ENCODE measurements around the gene PLD6. TPM values are rescaled to one million over a fixed set of nuclear protein-coding genes. Genes with fewer than 3 reads are reported as not detected.

PLD6 gene
- total RNA-seq, 1 experiment from 2014 or later, result 15.5 TPM

GRCh38 chr17:17182598-17183136 is 23.5 kb downstream of the PLD6 start:
- Histone ChIP-seq H3K36me3 (ENCODE audit: insufficient read depth, low read length, poor library complexity, severe bottlenecking) (peaks cover 62% of the 10 kb centered on the region), H3K4me1 (ENCODE audit: insufficient read depth, low read length, poor library complexity, severe bottlenecking) (no peaks in the 10 kb centered on the region), H3K9me3 (ENCODE audit: low read depth, low read length, poor library complexity, severe bottlenecking) (no peaks in the 10 kb centered on the region), H3K27ac (ENCODE audit: low read depth, low read length, poor library complexity, severe bottlenecking) (no peak overlapping the region), H3K27me3 (replicated peaks; ENCODE audit: insufficient read depth, low read depth, low read length, poor library complexity) (no peaks in the 10 kb centered on the region), H3K4me3 (ENCODE audit: low read depth, low read length, poor library complexity, severe bottlenecking) (no peak overlapping the region)
- no peak for DNase-seq (ENCODE audit: low spot score)
- TF ChIP-seq EZH2 (IDR thresholded peaks at IDR 0.05; ENCODE audit: borderline replicate concordance, low read depth, low read length, poor library complexity, severe bottlenecking) (no peak), CTCF (conservative IDR thresholded peaks at IDR 0.05; ENCODE audit: low read depth, low read length) (no peak)
- BruUV-seq (replicated peaks), result no TSS peak
- ChIA-PET CTCF (no interaction called here), POLR2A (ENCODE audit: low non-redundant PET) (no interaction called here)
- intact Hi-C loops (cut with micrococcal nuclease; ENCODE audit: unreplicated experiment), result no loop called here

DNA sequence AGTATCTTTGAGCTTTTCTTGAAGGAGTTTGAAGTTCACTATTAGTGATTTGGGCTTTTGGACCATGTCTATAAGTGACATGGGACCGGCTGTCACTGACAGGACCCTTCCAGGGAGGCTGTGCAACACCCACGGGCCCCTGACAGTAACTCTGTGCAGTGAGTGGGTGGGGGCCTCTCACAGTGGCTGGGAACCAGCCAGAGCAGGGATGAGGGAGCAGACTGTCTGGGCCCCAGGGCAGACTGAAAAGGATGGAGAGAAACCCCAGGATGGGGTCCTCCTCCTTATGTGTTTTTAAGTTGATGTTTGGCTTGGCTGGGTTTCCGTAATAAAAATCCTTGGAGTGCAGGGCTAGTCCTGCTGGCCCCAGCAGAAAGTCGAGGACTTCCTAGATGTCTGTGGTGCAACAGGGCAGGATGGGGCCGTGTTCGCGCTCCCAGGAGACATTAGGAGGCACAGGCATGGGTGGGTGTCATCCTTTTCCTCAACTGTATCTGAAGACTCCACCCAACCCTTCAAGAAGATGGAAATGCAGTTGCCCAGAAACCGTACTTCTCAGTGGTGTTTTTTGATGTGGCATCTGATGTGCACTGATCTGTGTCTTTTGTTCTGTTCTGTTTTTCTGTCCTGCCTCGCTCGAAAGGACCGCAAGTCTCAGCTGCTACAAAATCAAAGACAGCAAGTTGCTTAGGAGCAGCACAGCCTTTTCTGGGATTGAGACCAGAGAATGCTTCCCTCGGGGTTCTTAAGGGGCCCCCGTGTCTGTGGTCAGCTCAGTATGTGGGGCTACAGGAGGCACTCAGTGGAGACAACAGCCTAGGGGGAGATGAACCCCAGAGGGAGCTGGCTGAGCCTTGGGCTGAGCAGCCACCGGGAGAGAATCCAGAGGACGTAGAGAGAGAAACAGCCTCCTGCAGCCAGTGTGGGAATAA is 24.2 kb downstream of the PLD6 start:
- no TSS peak for BruUV-seq (replicated peaks)
- no peak for TF ChIP-seq CTCF (conservative IDR thresholded peaks at IDR 0.05; ENCODE audit: low read depth, low read length)
- no peak for TF ChIP-seq EZH2 (IDR thresholded peaks at IDR 0.05; ENCODE audit: borderline replicate concordance, low read depth, low read length, poor library complexity, severe bottlenecking)
- peaks cover 69% of the 10 kb centered on the region for H3K36me3 ChIP-seq (ENCODE audit: insufficient read depth, low read length, poor library complexity, severe bottlenecking)
- no peak overlapping the region for H3K4me3 ChIP-seq (ENCODE audit: low read depth, low read length, poor library complexity, severe bottlenecking)
- no peak overlapping the region for H3K27ac ChIP-seq (ENCODE audit: low read depth, low read length, poor library complexity, severe bottlenecking)
- no peak for DNase-seq (ENCODE audit: low spot score)
- no peaks in the 10 kb centered on the region for H3K9me3 ChIP-seq (ENCODE audit: low read depth, low read length, poor library complexity, severe bottlenecking)
- POLR2A ChIA-PET (ENCODE audit: low non-redundant PET), result no interaction called here
- CTCF ChIA-PET, result no interaction called here
- H3K27me3 ChIP-seq (replicated peaks; ENCODE audit: insufficient read depth, low read depth, low read length, poor library complexity), result no peaks in the 10 kb centered on the region
- intact Hi-C loops (cut with micrococcal nuclease; ENCODE audit: unreplicated experiment), result no loop called here
- H3K4me1 ChIP-seq (ENCODE audit: insufficient read depth, low read length, poor library complexity, severe bottlenecking), result no peaks in the 10 kb centered on the region

GRCh38 chr17:17180741-17181525 is 25.2 kb downstream of the PLD6 start:
- H3K27me3 ChIP-seq (replicated peaks; ENCODE audit: insufficient read depth, low read depth, low read length, poor library complexity), result no peaks in the 10 kb centered on the region
- no TSS peak for BruUV-seq (replicated peaks)
- intact Hi-C loops (cut with micrococcal nuclease; ENCODE audit: unreplicated experiment), result no loop called here
- H3K4me1 ChIP-seq (ENCODE audit: insufficient read depth, low read length, poor library complexity, severe bottlenecking), result no peaks in the 10 kb centered on the region
- POLR2A ChIA-PET (ENCODE audit: low non-redundant PET), result no interaction called here
- DNase-seq (ENCODE audit: low spot score), result no peak
- H3K27ac ChIP-seq (ENCODE audit: low read depth, low read length, poor library complexity, severe bottlenecking), result no peak overlapping the region
- CTCF ChIA-PET, result no interaction called here
- TF ChIP-seq EZH2 (IDR thresholded peaks at IDR 0.05; ENCODE audit: borderline replicate concordance, low read depth, low read length, poor library complexity, severe bottlenecking) (no peak), CTCF (conservative IDR thresholded peaks at IDR 0.05; ENCODE audit: low read depth, low read length) (no peak)
- H3K4me3 ChIP-seq (ENCODE audit: low read depth, low read length, poor library complexity, severe bottlenecking), result no peak overlapping the region
- H3K36me3 ChIP-seq (ENCODE audit: insufficient read depth, low read length, poor library complexity, severe bottlenecking), result peaks cover 77% of the 10 kb centered on the region
- no peaks in the 10 kb centered on the region for H3K9me3 ChIP-seq (ENCODE audit: low read depth, low read length, poor library complexity, severe bottlenecking)
